ENCODE data around the gene RBM28. TPM values are rescaled to one million over a fixed set of nuclear protein-coding genes. Genes with fewer than 3 reads are reported as not detected.

RBM28 gene
- total and polyA plus RNA-seq, 2 of the 8 experiments (the other 6 are each of a cell fraction or from before 2014, with no cell fraction given): 12.8 to 65.3 TPM

DNA sequence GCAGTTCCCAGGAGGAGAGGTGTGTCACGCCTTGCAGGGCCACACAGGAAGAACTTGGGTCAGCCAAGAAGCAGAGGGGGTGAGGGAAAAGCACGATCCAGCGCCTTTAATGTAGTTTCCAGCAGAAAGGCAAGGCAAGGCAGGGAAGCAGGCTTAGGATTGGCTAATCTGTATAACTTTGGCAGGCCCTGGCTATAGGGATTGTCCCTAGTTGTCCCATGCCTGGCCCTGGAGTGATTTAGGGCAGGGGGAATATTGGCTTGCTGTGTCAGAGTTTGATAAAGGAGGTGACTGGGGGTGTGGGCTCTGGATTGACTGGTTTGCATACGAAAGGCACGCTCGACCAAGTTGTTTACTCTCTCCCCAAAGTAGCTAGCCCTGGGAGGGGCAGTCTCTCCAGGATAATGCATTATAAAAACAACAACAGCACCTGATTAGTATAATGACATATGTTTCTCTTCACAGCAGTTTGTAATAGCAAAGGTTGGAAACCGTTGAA lies 44.5 kb downstream of the RBM28 start:
- Histone ChIP-seq H3K27ac (ENCODE audit: low read depth, low read length) (peak overlapping the region; percentile 87), H3K14ac (ENCODE audit: insufficient read length) (no peak overlapping the region), H3K56ac (replicated peaks; ENCODE audit: insufficient read length, low read depth, low read length) (no peak overlapping the region), H4K20me1 (replicated peaks in 1 of 2; ENCODE audit: control insufficient read depth in 1 of 2, insufficient read depth in 2 of 2, low read length in 2 of 2) (peaks cover 0 to 2% of the 10 kb centered on the region in 2 experiments), H2BK5ac (ENCODE audit: low read depth, low read length) (peak overlapping the region; percentile 90), H2BK15ac (ENCODE audit: low read length) (no peak overlapping the region), H3K79me2 (ENCODE audit: control insufficient read depth in 1 of 2, insufficient read depth in 2 of 2, low read length in 2 of 2) (no peaks in the 10 kb centered on the region), H3K79me1 (ENCODE audit: low read depth, low read length) (no peaks in the 10 kb centered on the region), H2BK120ac (replicated peaks; ENCODE audit: low read depth, low read length) (no peak overlapping the region), H3K4me2 (ENCODE audit: insufficient read depth in 1 of 2, low read depth in 2 of 2, low read length in 2 of 2) (peak overlapping the region; percentile 75 to 78), H3K27me3 (replicated peaks in 1 of 4; ENCODE audit: control insufficient read depth in 3 of 4, extremely low read depth in 1 of 4, insufficient read depth in 3 of 4, low read length in 3 of 4) (no peaks in the 10 kb centered on the region), H4K91ac (replicated peaks; ENCODE audit: insufficient read length, low read length) (no peak overlapping the region), H3K9me3 (ENCODE audit: insufficient read depth in 2 of 2, low read depth in 1 of 2, low read length in 1 of 2) (no peaks in the 10 kb centered on the region), H3K4me1 (replicated peaks in 1 of 4; ENCODE audit: control insufficient read depth in 3 of 4, insufficient read depth in 4 of 4, low read length in 3 of 4) (peaks cover 9 to 22% (median 16%) of the 10 kb centered on the region in 4 experiments), H3K9ac (replicated peaks in 1 of 4; ENCODE audit: extremely low read depth in 1 of 4, low read depth in 3 of 4, low read length in 3 of 4) (peak overlapping the region in 1 of 4 experiments; percentile 34; a peak in 1 of 7 replicates), H3K23ac (ENCODE audit: insufficient read length) (no peak overlapping the region), H3K23me2 (ENCODE audit: low read depth, low read length) (no peaks in the 10 kb centered on the region), H2BK12ac (ENCODE audit: low read depth, low read length) (peak overlapping the region; percentile 96), H3K36me3 (ENCODE audit: control insufficient read depth in 2 of 4, insufficient read depth in 4 of 4, low read length in 3 of 4) (peaks cover 0 to 4% (median 0%) of the 10 kb centered on the region in 4 experiments; a peak in 1 of 8 replicates), H4K8ac (ENCODE audit: extremely low read depth, insufficient read depth, low read length) (no peak overlapping the region), H2AFZ (ENCODE audit: low read length) (peak overlapping the region; percentile 18; the same call in 1 of the 2 replicates), H3K4ac (replicated peaks; ENCODE audit: insufficient read length, low read depth, low read length) (no peak overlapping the region), H2BK20ac (ENCODE audit: low read length) (peak overlapping the region; percentile 72; the same call in 1 of the 2 replicates), H3K4me3 (ENCODE audit: extremely low read depth in 1 of 4, insufficient read depth in 2 of 4, low read depth in 3 of 4, low read length in 4 of 4) (peak overlapping the region in 3 of 4 experiments; percentile 8 to 43 (median 23); a peak in 4 of 8 replicates), H4K5ac (ENCODE audit: insufficient read length, low read depth, low read length) (peak overlapping the region; percentile 46), H3K18ac (ENCODE audit: extremely low read depth, low read length) (peak overlapping the region; percentile 80; the same call in 1 of the 2 replicates), H2AK5ac (ENCODE audit: low read depth, low read length) (no peak overlapping the region)
- TF ChIP-seq SP1 (IDR thresholded peaks at IDR 0.05; ENCODE audit: low read depth, low read length) (0 out of 2 replicates have a peak, but pooled peaks have one; percentile 8), HDAC6 (IDR thresholded peaks at IDR 0.05; ENCODE audit: low read depth, low read length) (no peak), RBBP5 (IDR thresholded peaks at IDR 0.05; ENCODE audit: borderline replicate concordance, low read depth, low read length) (peak; percentile 88; the same call in 1 of the 2 replicates), SIRT6 (IDR thresholded peaks at IDR 0.05; ENCODE audit: low read length) (no peak), CREB1 (IDR thresholded peaks at IDR 0.05) (no peak), CBX8 (IDR thresholded peaks at IDR 0.05; ENCODE audit: borderline replicate concordance, low read depth, low read length) (no peak), SAP30 (IDR thresholded peaks at IDR 0.05; ENCODE audit: insufficient read depth, insufficient replicate concordance, low read length) (no peak)
- TF ChIP-seq, protein P1, sequence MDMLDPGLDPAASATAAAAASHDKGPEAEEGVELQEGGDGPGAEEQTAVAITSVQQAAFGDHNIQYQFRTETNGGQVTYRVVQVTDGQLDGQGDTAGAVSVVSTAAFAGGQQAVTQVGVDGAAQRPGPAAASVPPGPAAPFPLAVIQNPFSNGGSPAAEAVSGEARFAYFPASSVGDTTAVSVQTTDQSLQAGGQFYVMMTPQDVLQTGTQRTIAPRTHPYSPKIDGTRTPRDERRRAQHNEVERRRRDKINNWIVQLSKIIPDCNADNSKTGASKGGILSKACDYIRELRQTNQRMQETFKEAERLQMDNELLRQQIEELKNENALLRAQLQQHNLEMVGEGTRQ (IDR thresholded peaks at IDR 0.05; ENCODE audit: low read length): no peak
- ChIA-PET CTCF (ENCODE audit: partially characterized antibody) (interaction anchor here (0.8 kb wide), 1 partner anchor 23 kb away, joined by 3 read pairs; no protein-coding TSS in a partner anchor), POLR2A (ENCODE audit: partially characterized antibody) (interaction anchor here (0.6 to 5.8 kb wide), 3 partner anchors 11 to 670 kb away, joined by 3 to 25 read pairs (median 4); no protein-coding TSS in a partner anchor)
- DNase-seq (ENCODE audit: low read depth in 1 of 2, low spot score in 2 of 2): peak; percentile 13 to 58
- WGBS, 2 experiments (ENCODE audit: extremely low coverage in 1 of 2, insufficient coverage in 1 of 2, insufficient read length in 1 of 2, insufficient replicate concordance in 2 of 2, low coverage in 1 of 2, low lambda C conversion rate in 2 of 2, missing lambda C conversion rate in 1 of 2): 9% methylated on average over 7 of the region's 7 CpGs; no CpG with 5 or more reads in 1 of the 2 experiments
- peak; percentile 85 for FAIRE-seq
